ENCODE results near the gene TIGD7.
A peak's percentile ranks its signal among the peaks of the same experiment; 100 is the strongest.
"Not testable (repeated sequence)": the region's sequence is repeated elsewhere in the genome, so short reads cannot be mapped to it uniquely, and the experiment has no call there.

Gene TIGD7

DNA sequence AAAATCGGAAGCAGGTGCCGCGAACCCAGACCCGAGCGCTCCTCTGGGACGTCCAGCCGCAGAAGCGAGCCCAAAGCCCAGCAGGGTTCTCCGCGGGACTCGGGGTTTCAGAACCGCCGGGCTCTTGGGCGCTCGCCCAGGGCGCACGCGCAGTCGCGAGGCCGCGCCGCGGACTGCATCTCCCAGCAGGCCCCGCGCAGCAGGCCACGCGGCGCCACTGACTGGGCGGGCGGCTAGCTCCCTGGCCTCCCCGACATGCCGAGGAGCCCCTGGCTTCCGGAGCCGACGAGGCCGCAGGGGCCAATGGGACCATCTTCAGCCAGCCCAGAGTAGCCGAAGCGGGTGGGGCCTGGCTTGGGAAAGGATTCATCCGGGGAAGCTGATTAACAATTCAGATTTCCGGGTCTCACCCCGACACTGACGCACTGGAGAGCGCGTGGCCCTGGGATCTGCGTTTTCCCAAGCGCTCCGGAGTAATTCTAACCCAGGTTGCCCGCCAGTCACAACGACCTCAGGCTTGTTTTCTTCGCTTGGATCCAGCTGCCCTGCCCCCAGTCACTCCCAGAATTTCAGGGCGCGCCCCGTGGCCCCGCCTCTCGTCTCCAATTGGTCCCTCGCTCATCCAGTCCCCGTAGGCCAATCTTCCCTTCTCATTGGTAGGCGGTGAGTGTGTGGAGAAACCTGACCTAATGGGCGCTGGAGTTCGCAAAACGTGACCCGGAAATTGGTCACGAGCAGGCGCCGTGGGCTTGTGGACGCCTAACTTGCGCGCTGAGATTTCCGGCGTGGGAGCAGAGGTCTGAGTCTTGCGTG lies 22.3 kb downstream of the TIGD7 start, which contains the start of gene ZNF263:
ZNF263 (plus strand) TSS at position 762 of the 813 bp plus-strand sequence. CDS start 328 bp downstream, outside the sequence.
- DNase-seq (ENCODE audit: low spot score), result peak; percentile 98

DNA sequence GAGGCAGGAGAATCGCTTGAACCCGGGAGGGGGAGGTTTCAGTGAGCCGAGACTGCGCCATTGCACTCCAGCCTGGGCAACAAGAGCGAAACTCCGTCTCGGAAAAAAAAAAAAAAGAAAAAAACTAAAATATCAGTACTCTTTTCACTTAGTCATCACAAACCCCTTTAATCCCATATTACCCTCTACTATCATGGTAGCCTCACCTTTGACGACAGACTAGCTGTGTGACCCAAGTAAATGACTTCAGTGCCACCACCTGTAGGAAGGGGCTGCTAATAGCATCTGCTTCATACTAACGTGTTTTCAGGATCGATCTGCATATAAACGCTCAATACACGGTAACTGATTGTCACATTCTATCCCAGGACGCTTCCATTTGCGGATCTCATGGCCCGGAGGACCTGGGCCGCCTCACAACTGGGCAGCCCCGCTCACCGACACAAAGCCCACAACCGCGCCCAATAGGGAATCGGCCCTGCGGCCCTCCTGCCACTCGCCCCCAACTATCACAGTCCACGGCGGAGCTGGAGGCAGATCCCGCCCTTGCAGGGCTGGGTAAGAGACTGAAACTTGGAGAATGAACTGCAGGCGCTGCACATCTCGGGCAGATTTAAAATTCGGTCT lies 23.0 kb downstream of the TIGD7 start:
- peak; percentile 79 for DNase-seq (ENCODE audit: low spot score)

DNA sequence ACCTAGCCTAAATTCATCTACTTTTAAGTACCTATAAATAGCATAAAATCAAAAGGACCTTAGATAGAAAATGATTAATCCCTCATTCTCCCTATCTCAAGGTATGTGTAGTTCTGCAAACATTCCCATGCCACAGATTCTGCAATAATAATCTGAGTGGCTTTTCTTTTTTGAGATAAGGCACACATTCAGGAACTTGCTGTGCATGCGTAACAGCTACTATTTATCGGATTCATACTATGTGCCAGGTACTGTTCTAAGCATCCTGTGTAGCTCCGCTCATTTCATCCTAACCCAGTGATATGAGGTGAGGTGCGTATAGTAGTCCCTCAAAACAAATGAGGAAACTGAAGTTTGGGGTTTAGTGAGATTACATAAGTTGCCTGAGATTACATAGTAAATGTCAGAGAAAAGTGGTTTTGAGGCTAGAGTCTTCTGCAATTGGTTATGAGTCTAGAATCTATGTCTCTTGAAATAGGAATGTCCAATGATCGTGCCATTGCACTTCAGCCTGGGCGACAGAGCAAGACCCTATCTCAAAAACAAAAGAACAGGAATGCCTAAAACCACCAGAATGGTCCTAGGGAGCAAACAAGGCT lies 23.9 kb downstream of the TIGD7 start:
- no peak for DNase-seq (ENCODE audit: low spot score)

DNA sequence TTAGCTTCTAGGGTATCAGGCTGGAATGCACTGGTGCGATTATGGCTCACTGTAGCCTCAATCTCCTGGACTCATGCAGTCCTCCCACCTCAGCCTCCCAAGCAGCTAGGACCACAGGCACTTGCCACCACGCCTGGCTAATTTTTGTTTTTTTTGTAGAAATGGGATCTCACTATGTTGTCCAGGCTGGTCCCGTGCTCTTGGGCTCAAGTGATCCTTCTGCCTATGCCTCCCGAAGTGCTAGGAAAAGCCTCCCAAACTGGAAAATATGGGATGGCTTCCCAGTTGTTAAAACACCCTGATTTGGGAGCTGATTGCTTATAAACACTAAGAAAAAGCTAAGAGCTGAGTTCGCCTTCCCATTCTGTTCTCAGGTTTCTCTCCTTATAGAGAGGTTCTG lies 28.6 kb downstream of the TIGD7 start:
- DNase-seq (ENCODE audit: low spot score), result no peak

DNA sequence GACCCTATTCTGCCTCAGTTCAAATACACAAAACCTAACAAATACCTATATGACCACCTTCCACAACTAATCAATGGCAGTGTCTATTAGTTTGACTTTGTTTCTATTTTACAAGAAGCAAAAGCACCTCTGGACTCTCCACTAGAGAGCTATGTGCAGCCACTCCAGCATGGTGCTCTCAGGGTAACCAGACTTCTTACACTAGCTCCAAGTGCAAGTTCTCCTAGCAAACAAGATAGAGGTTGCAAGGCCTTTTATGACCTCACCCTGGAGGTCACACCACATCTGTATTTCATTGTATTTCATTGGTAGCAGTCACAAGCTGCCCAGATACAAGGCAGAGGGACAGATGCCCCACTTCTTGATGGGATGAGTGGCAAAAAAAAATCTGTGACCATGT lies 30.3 kb downstream of the TIGD7 start:
- DNase-seq (ENCODE audit: low spot score), result no peak

DNA sequence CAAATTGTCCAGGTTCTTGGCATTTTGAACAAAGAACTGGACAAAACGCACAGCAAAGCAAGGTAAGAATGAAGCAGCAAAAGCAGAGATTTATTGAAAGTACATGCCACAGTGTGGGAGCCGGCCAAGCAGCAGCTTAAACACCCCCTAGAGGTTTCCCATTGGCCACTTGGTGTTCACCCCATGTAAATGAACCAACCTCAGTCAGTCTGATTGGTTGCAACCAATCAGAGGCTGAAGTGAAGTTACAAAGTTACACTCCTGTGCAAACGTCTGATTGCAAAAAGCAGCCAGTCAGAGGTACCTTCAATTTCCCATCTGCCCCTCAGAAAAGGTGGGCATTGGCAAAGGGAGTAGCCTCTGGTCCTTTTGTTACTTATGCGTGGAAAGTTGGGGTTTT lies 30.7 kb downstream of the TIGD7 start:
- peak; percentile 41 for DNase-seq (ENCODE audit: low spot score)

DNA sequence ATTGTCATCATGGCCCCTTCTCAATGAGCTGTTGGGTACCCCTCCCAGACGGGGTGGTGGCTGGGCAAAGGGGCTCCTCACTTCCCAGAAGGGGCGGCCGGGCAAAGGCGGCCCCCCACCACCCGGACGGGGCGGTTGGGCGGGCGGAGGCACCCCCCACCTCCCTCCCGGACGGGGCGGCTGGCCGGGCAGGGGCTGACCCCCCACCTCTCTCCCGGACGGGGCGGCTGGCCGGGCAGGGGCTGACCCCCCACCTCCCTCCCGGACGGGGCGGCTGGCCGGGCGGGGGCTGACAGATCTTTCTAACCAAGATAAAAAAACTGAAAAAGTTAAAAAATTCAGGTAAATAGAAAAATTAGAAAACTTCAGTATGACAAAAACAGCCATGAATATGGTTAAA lies 33.9 kb downstream of the TIGD7 start:
- DNase-seq (ENCODE audit: low spot score), result not testable (repeated sequence)

DNA sequence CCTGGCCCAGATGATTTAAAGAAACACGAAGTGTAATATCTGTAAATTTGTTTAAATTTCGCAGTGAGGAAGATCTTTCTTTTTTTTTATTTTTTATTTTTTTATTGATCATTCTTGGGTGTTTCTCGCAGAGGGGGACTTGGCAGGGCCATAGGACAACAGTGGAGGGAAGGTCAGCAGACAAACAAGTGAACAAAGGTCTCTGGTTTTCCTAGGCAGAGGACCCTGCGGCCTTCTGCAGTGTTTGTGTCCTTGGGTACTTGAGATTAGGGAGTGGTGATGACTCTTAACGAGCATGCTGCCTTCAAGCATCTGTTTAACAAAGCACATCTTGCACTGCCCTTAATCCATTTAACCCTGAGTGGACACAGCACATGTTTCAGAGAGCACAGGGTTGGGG lies 34.5 kb downstream of the TIGD7 start:
- DNase-seq (ENCODE audit: low spot score), result not testable (repeated sequence)

DNA sequence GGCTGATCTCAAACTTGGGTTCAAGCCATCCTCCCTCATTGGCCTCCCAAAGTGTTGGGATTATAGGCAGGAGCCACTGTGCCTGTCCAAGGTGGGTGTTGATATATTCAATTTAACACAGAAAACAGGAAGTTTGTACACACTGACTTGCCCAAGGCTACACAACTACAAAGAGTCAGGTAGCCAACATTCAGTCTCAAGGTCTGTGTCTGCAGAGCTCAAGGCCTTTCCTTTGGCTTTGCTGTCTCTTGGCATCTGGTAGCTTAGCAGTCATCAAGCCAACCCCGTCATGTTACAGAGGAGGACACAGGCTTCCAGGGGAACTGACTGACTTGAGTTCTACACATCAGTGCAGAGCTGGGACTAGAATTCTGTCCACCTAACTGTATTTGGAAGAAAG lies 36.9 kb downstream of the TIGD7 start:
- DNase-seq (ENCODE audit: low spot score), result no peak

DNA sequence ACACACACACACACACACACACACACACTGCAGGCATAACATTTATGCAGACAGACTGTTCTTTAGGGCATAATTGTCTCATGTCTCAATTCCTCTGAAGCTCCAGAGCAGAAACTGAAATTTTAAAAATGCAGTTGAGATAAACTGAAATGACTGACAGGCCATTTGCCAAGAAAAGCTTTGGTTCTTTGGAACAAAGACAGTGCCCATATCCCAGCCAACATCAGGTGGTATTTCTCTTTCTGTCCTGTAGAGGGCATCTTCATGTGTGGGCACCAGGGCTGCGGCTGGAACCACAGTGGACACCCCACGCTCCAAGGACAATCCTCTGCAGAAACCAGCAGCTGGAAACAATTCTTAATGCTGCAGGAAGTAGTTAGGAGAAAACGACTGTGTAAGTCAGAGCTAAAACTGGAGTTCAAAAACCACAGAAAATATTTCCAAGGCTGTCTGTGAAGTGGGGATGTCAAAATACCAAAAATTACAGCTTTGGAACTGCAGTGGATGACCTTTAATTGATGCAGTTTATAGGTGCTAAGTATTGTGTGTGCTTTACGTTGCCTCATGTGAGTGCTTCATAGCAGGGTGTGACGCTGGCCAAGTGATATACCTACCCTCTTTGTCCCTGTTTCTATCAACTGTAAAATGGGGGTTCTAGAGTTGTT lies 38.2 kb downstream of the TIGD7 start:
- DNase-seq (ENCODE audit: low spot score), result peak; percentile 62

DNA sequence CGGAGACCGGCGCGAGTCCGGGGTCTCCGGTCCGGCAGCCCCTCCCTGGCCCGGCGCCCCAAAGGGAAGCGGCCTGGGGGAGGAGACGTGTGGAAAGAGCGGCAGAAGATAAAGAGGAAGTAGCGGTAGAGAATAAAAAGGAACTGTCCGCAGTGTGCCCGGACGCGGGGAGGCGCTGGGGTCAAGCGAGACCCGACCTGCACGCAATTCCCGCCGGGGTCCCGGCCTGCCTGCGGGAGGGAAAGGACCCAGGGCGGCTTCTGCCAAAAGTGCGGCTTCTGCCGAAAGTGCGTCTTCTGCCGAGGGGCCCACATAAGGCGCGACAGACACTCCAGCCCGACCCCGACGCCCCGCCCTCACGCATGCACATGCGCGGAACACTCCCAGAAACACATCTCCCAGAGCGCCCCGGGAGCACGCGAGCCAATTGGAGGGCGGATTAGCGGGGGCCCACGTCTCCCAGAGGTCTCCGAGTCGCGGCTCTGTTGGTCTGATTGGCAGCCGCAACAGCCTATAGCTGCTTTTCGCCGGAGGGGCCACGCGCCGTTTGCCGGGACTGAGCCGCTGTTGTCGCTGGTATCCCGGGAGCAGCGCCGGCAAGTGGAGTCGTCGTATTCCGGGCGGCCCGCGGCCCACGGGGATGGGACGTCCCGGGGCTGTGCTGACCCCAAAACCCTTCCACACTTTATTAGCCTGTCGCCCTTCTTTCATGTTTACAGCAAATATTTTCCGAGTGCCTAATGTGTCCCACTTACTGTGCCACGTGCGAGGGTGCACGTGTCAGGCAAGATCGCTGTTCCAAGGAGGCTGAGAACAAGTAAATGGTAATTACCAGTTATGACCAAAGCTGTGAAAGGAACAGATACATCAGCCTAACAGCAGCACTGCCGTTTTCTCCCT lies 40.8 kb downstream of the TIGD7 start:
- DNase-seq (ENCODE audit: low spot score), result peak; percentile 98

DNA sequence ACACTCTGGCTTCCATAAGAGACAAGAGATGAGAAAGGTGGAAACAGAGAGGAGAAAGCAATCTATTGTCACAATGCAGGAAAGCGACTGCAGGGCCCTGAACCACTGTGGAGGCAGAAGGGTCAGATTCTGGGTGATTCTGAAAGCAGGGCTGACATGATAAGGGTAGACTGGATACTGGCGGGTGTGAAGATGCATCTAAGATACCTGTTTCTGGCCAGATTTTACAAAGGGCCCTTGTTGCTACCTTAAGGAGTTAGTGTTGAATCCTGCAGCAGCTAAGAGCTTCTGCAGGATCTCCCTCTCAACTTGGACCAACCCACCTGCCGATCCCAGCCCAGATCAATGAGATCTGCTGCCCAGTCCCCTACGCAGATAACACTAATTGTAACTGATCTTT lies 42.7 kb downstream of the TIGD7 start:
- no peak for DNase-seq (ENCODE audit: low spot score)

DNA sequence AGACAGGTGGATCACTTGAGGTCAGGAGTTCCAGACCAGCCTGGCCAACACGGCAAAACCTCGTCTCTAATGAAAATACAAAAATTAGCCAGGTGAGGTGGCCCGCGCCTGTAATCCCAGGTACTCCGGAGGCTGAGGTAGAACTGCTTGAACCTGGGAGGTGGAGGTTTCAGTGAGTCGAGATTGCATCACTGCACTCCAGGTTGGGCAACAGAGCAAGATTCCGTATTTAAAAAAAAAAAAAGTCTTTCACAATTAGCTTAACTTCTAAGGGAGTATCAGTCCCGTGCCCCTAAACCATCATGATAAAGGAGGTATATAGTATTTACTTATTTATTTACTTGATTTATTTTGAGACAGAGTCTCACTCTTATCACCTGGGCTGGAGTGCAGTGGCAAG lies 45.4 kb downstream of the TIGD7 start:
- DNase-seq (ENCODE audit: low spot score), result no peak

DNA sequence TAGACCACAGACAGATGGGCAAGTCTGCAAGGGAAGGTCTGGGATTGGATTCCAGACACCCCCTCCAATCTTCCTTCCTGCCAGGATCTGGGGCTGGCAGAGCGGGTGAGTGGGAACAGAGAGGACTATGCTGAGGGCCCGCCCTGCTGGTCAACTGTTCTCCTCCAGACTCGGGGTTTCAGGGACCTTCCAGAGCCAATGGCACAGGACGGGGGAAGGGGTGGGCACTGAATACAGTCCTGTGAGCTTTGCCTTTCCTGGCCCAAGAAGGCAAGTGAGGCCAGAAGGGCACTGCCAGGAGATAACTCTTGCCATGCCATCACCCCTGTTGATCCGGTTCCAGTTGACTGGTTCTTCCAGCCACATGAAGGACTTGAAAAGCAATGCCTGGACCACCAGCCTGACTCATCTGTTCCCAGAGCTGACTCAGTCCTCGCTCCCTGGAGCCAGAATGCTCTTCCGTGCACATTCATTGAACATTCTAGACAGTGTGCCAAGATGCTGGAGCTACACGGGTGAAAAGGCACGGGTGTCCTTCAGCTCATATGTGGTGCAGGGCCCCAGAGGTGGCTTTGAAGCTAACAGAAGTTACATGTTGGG lies 48.3 kb downstream of the TIGD7 start:
- DNase-seq (ENCODE audit: low spot score), result peak; percentile 79

DNA sequence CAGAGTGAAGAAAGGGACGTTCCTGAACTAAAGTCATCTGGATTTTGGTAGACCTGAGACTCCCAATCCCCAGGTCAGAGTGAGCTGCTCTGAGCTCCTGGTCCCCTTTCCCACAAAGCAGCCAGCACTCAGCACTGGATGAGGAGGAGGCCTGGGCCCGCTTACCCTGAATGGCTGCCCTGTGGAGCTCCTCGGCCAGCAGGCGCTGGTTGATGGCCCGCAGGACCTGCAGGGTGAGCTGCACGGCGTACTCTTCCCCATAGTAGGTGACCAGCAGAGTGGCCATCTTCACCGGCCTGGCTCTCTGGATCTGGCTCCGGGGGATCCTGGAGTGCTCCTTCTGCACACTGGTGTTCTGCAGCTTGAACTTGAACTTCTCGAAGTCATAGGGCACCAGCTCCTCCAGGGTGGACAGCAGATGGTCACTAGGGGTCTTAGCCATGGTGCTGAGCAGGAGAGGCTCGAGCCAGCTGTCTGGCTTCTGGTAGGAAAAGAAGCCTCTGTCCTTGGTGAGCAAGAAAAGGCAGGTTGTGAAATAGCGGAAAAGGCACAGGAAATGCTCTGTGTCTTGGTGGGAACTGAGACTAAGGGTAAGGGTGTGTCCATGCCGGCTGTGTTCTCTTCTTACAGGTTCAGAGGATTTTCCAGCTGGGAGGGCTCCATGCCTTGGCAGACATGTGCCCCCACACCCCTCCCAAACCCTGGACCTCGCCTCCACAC lies 48.9 kb downstream of the TIGD7 start, which contains the start of gene MEFV:
MEFV (minus strand) TSS at position 488 of the 720 bp plus-strand sequence; CDS start at position 442, 46 bp downstream.
- DNase-seq (ENCODE audit: low spot score), result peak; percentile 44

DNA sequence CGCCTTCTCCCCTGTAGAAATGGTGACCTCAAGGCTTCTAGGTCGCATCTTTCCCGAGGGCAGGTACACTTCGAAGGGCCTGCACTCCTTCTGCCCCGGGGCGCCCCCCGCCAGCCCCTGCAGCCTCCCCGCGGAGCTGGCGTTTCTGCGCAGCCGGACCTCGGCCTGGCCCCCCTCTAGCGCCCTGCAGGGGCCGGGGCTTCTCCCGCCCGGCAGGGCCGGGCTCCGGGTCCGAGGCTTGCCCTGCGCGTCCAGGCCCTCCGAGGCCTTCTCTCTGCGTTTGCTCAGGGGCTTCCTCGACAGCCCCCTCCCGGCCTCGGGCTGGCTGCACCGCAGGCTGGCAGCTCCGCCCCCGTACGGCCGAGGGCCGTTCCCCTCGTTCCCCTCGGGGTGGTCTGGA lies 50.9 kb downstream of the TIGD7 start:
- no peak for DNase-seq (ENCODE audit: low spot score)

DNA sequence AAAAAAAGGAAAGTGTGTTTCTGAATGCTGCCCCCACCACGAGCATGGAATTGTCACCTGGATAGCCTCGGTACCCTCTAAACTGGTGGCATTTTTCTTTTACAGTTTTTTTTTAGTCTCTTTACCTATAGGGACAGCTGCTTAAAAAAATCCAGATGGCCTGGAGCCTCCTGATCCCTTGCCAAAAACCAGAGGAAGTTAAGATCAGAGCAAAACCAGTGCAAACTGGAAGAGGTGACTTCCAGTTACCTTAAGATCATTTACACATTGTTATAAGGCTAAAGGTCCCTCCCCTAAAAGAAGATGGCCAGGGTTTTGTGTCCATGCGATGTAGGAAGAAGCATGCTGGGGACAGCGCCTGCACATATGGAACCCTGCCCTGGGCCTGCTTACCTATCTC lies 52.3 kb downstream of the TIGD7 start:
- DNase-seq (ENCODE audit: low spot score), result no peak

DNA sequence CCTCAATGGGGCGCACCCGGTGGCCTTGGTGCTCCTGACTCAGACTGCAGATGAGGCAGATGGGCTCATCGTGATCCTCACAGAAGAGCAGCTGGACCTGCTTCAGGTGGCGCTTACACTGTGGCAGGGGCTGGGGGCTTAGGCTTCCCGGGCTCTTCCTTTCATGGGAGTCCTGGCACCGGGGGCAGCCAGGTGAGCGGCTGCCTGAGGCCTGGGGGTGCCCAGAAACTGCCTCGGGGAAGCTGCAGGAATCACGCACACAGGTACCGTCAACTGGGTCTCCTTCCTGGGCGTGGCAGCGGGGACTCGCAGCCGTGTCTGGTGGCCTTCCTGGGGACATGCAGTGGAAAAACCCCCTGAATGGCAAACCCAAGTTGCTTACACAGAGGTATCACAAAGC lies 55.8 kb downstream of the TIGD7 start:
- DNase-seq (ENCODE audit: low spot score), result no peak

DNA sequence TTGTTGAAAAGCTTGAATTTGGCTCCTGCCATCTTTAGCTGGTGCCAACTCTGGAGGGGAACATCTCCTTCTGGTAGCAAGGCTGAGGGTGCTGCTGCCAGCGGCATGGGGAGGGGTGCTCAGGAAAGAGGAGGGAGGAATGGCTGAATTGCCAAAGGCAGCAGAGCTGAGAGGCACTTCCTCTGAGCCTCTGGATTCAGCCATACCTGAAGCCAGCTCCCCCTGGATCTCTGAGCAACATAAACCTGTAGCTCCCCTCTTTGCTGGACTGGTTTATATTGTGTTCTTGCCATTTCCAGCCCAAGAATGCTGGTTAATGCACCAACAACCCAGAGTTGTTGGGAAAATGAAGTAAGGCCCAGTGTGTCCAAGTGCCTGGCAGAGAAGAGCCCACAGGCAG lies 56.2 kb downstream of the TIGD7 start:
- DNase-seq (ENCODE audit: low spot score), result no peak
